Nephron progenitor cell (in vitro differentiated cells): Measurements from ENCODE around the gene ACTRT2.

Experiments used
- DNase-seq: peaks from one replicate; pipeline ENCODE4 v3.0.0; 2021
- H3K27ac Mint-ChIP-seq: 2 replicates; pipeline ENCODE4 v1.8.0; 2021; ENCODE audit warnings: mild to moderate bottlenecking, moderate library complexity, mixed read lengths
- H3K27me3 Mint-ChIP-seq: 2 replicates; pipeline ENCODE4 v1.8.0; 2021; ENCODE audit warnings: mild to moderate bottlenecking, low read depth, mixed read lengths; ENCODE audit not compliant: poor library complexity
- H3K36me3 Mint-ChIP-seq: 2 replicates; pipeline ENCODE4 v1.8.0; 2021; ENCODE audit warnings: low read depth, mixed read lengths
- H3K4me1 Mint-ChIP-seq: 2 replicates; pipeline ENCODE4 v1.8.0; 2021; ENCODE audit warnings: mixed read lengths
- H3K4me3 Mint-ChIP-seq: 2 replicates; pipeline ENCODE4 v1.8.0; 2021; ENCODE audit warnings: mild to moderate bottlenecking, moderate library complexity, mixed read lengths
- H3K9me3 Mint-ChIP-seq: 2 replicates; pipeline ENCODE4 v1.8.0; 2021; ENCODE audit warnings: mild to moderate bottlenecking, moderate library complexity, mixed read lengths
- CTCF ChIP-seq: fragments of 200-600 bp; sonication (generic); IDR thresholded peaks from 2 replicates; pipeline ENCODE4 v1.5.0; 2021; ENCODE audit warnings: antibody characterized with exemption

The ACTRT2 gene

GRCh38 chr1:3009021-3009420 is 12.2 kb upstream of the ACTRT2 start:
- no peak overlapping the region for H3K4me3 Mint-ChIP-seq
- no peak for DNase-seq
- no peak for TF ChIP-seq CTCF
- H3K9me3 Mint-ChIP-seq, result peaks cover 77% of the 10 kb centered on the region
- H3K36me3 Mint-ChIP-seq, result no peaks in the 10 kb centered on the region
- H3K4me1 Mint-ChIP-seq, result peaks cover 9% of the 10 kb centered on the region
- no peak overlapping the region for H3K27ac Mint-ChIP-seq
- H3K27me3 Mint-ChIP-seq, result peaks cover 33% of the 10 kb centered on the region

GRCh38 chr1:3009556-3009955 is 11.7 kb upstream of the ACTRT2 start:
- Mint-ChIP-seq H3K27me3 (peaks cover 38% of the 10 kb centered on the region), H3K4me3 (no peak overlapping the region), H3K27ac (no peak overlapping the region), H3K9me3 (peaks cover 78% of the 10 kb centered on the region), H3K36me3 (no peaks in the 10 kb centered on the region), H3K4me1 (peaks cover 9% of the 10 kb centered on the region)
- no peak for DNase-seq
- no peak for TF ChIP-seq CTCF

DNA sequence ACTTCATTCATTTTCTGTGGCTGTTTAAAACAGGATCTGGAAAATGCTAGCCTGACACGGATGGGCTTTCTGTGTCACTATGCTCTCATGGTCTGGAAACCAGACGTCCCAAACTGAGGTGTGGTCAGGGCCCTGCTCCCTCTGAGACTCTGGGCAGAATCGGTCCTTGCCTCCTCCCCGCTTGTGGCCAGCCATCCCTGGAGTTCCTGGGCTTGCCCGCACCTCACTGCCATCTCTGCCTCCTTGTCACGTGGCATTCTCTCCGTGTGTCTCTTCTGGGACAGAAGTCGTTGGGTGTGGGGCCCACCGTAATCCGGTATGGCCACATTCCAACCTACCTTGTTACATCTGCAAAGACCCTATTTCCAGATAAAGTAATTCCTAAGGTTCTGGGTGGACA is 10.1 kb upstream of the ACTRT2 start:
- no peak for DNase-seq
- Mint-ChIP-seq H3K9me3 (peaks cover 70% of the 10 kb centered on the region), H3K27ac (no peak overlapping the region), H3K36me3 (no peaks in the 10 kb centered on the region), H3K4me1 (peaks cover 9% of the 10 kb centered on the region), H3K27me3 (peaks cover 42% of the 10 kb centered on the region), H3K4me3 (no peak overlapping the region)
- TF ChIP-seq CTCF, result no peak

GRCh38 chr1:3011631-3012455 is 9.4 kb upstream of the ACTRT2 start:
- Mint-ChIP-seq H3K36me3 (no peaks in the 10 kb centered on the region), H3K27me3 (peaks cover 38% of the 10 kb centered on the region), H3K4me3 (no peak overlapping the region), H3K27ac (no peak overlapping the region), H3K9me3 (peaks cover 63% of the 10 kb centered on the region), H3K4me1 (peaks cover 9% of the 10 kb centered on the region)
- no peak for DNase-seq
- TF ChIP-seq CTCF, result no peak

- Mint-ChIP-seq H3K36me3 (no peaks in the 10 kb centered on the region), H3K27me3 (peaks cover 43% of the 10 kb centered on the region), H3K4me1 (peaks cover 9% of the 10 kb centered on the region), H3K4me3 (no peak overlapping the region), H3K27ac (no peak overlapping the region), H3K9me3 (peaks cover 60% of the 10 kb centered on the region)
- DNase-seq, result peak; percentile 80
- TF ChIP-seq CTCF, result peak; percentile 60
Observed at GRCh38 chr1:3012456-3013291, 8.6 kb upstream of the ACTRT2 start.
